ENCODE data around the gene MLLT3.

- no peak for TF ChIP-seq POLR2A (IDR thresholded peaks at IDR 0.05)
- no peak for TF ChIP-seq CTCF (IDR thresholded peaks at IDR 0.05)
Observed at GRCh38 chr9:20606652-20607051, 15.6 kb downstream of the MLLT3 start.

Measured in Peyer's patch (tissue), 4 donors.